Sigmoid colon (tissue), 4 donors: ENCODE data around the gene PPP1R10.
A peak's percentile ranks its signal among the peaks of the same experiment; 100 is the strongest.

ENCODE experiments used
- POLR2A ChIP-seq, 2 donors: fragments of 450-650 bp; IDR thresholded peaks; one replicate each; pipeline ENCODE4 v1.6.1; 2016; ENCODE audit warnings: antibody characterized with exemption in 2 of 2, mild to moderate bottlenecking in 2 of 2, moderate library complexity in 2 of 2
- POLR2AphosphoS5 ChIP-seq, 4 donors: sonication (generic); formaldehyde crosslinking; IDR thresholded peaks; one replicate each; pipeline ENCODE4 v1.6.1; 2017; ENCODE audit warnings: antibody characterized with exemption in 4 of 4

- TF ChIP-seq POLR2A (IDR thresholded peaks at IDR 0.05): peak; percentile 23 to 40
- peak; percentile 33 to 79 (median 72) for TF ChIP-seq POLR2AphosphoS5 (IDR thresholded peaks at IDR 0.05)
Observed at GRCh38 chr6:30626484-30627366, 9.7 kb upstream of the PPP1R10 start, which contains the start of gene ATAT1.
